NCI-H146 treated with DMSO at 0.1 percent for 48 hours (cell line): ENCODE measurements around the gene ZNF711.
"Not testable (repeated sequence)": the region's sequence is repeated elsewhere in the genome, so short reads cannot be mapped to it uniquely, and the experiment has no call there.

Experiments used
- DNase-seq: peaks from one replicate; lab custom pipeline; 2025; ENCODE audit not compliant: unreplicated experiment; lab: John Stamatoyannopoulos, UW

ZNF711 gene

GRCh38 chrX:85243761-85244449 lies at the start of gene ZNF711, which contains the start of gene SATL1:
Gene ZNF711, plus strand, starts transcription at chrX:85243991. Its CDS starts 3,582 bp downstream, at chrX:85247573.
Gene SATL1, minus strand, starts transcription at chrX:85243779. Its CDS starts 134,811 bp downstream, at chrX:85108968.
- peak; percentile 83 for DNase-seq

- DNase-seq = no peak
Measured at GRCh38 chrX:85196319-85196718, 47.5 kb upstream of the ZNF711 start.

GRCh38 chrX:85203461-85203970 lies 40.3 kb upstream of the ZNF711 start:
- no peak for DNase-seq

GRCh38 chrX:85213792-85214530 lies 29.8 kb upstream of the ZNF711 start:
- DNase-seq = no peak

- DNase-seq = no peak
Measured at GRCh38 chrX:85215946-85216345, 27.8 kb upstream of the ZNF711 start.

GRCh38 chrX:85221361-85221760 lies 22.4 kb upstream of the ZNF711 start:
- DNase-seq = no peak

- DNase-seq = no peak
Measured at GRCh38 chrX:85223359-85223758, 20.4 kb upstream of the ZNF711 start.

GRCh38 chrX:85243155-85243554 lies 636 bp upstream of the ZNF711 start:
- peak; percentile 32 for DNase-seq

- peak; percentile 31 for DNase-seq
Measured at GRCh38 chrX:85244450-85245211, 840 bp downstream of the ZNF711 start.

GRCh38 chrX:85285286-85285685 lies 41.5 kb downstream of the ZNF711 start:
- DNase-seq = not testable (repeated sequence)

GRCh38 chrX:85288992-85289723 lies 45.4 kb downstream of the ZNF711 start:
- no peak for DNase-seq

- DNase-seq = no peak
Measured at GRCh38 chrX:85303544-85303943, 59.8 kb downstream of the ZNF711 start.

GRCh38 chrX:85309717-85310116 lies 65.9 kb downstream of the ZNF711 start:
- no peak for DNase-seq

GRCh38 chrX:85311348-85311747 lies 67.6 kb downstream of the ZNF711 start:
- DNase-seq = not testable (repeated sequence)
